GM12878 (cell line): ENCODE data around the gene DDRGK1. TPM values are rescaled to one million over a fixed set of nuclear protein-coding genes. Genes with fewer than 3 reads are reported as not detected.

Experiments
- BACH1 ChIP-seq: fragments of 450-650 bp; IDR thresholded peaks from 2 replicates; pipeline ENCODE4 v1.6.1; 2017; ENCODE audit warnings: mild to moderate bottlenecking, borderline replicate concordance
- BCL3 ChIP-seq: IDR thresholded peaks from 2 replicates; pipeline ENCODE4 v1.6.1; 2011; ENCODE audit warnings: borderline replicate concordance, low read depth, mild to moderate bottlenecking, moderate library complexity, low read length; ENCODE audit not compliant: insufficient read depth, poor library complexity, severe bottlenecking
- CEBPB ChIP-seq, 2 experiments: fragments of 150-350 bp in 1 of 2; IDR thresholded peaks; 2 replicates each; pipeline ENCODE4 v1.6.1; 2012 to 2014; ENCODE audit warnings: low read depth in 2 of 2, low read length in 2 of 2, borderline replicate concordance in 1 of 2, inconsistent platforms in 1 of 2
- CHD4 ChIP-seq: fragments of 200-600 bp; sonication (generic); IDR thresholded peaks from 2 replicates; pipeline ENCODE4 v1.6.1; 2016; ENCODE audit warnings: mild to moderate bottlenecking
- CREM ChIP-seq: IDR thresholded peaks from 2 replicates; pipeline ENCODE4 v1.6.1; 2014; ENCODE audit warnings: antibody characterized with exemption, low read depth
- CUX1 ChIP-seq: IDR thresholded peaks from 2 replicates; pipeline ENCODE4 v1.6.1; 2012; ENCODE audit warnings: improper control_type of control experiment, low read depth, low read length; ENCODE audit not compliant: insufficient replicate concordance
- LARP7 ChIP-seq: fragments of 450-650 bp; IDR thresholded peaks from 2 replicates; pipeline ENCODE4 v1.6.1; 2017; ENCODE audit warnings: mild to moderate bottlenecking
- MEF2B ChIP-seq: fragments of 450-650 bp; IDR thresholded peaks from 2 replicates; pipeline ENCODE4 v1.6.1; 2018; ENCODE audit warnings: mild to moderate bottlenecking, moderate library complexity; ENCODE audit not compliant: partially characterized antibody, poor library complexity, severe bottlenecking
- MYC ChIP-seq: IDR thresholded peaks from 2 replicates; pipeline ENCODE4 v1.6.1; 2011; ENCODE audit warnings: mild to moderate bottlenecking, low read length, moderate library complexity, inconsistent platforms; ENCODE audit not compliant: insufficient read depth, insufficient replicate concordance, insufficient read length, severe bottlenecking
- NKRF ChIP-seq: fragments of 450-650 bp; conservative IDR thresholded peaks from 2 replicates; pipeline ENCODE4 v1.6.1; 2017; ENCODE audit warnings: mild to moderate bottlenecking, moderate library complexity
- NRF1 ChIP-seq: conservative IDR thresholded peaks from 2 replicates; pipeline ENCODE4 v1.6.1; 2011; ENCODE audit warnings: mild to moderate bottlenecking, low read depth, low read length, improper control_type of control experiment
- RAD51 ChIP-seq: fragments of 450-650 bp; IDR thresholded peaks from 2 replicates; pipeline ENCODE4 v1.6.1; 2016; ENCODE audit warnings: moderate library complexity, mild to moderate bottlenecking, inconsistent platforms
- RB1 ChIP-seq: fragments of 450-650 bp; formaldehyde crosslinking; IDR thresholded peaks from 2 replicates; pipeline ENCODE4 v1.6.1; 2017; ENCODE audit warnings: mild to moderate bottlenecking, borderline replicate concordance
- SIX5 ChIP-seq: IDR thresholded peaks from 2 replicates; pipeline ENCODE4 v1.6.1; 2011; ENCODE audit warnings: mild to moderate bottlenecking, low read depth, low read length, moderate library complexity; ENCODE audit not compliant: severe bottlenecking
- ZNF217 ChIP-seq: fragments of 450-650 bp; IDR thresholded peaks from 2 replicates; pipeline ENCODE4 v1.6.1; 2017; ENCODE audit warnings: antibody characterized with exemption, mild to moderate bottlenecking
- ZNF592 ChIP-seq: fragments of 450-650 bp; IDR thresholded peaks from 2 replicates; pipeline ENCODE4 v1.6.1; 2017; ENCODE audit warnings: mild to moderate bottlenecking, moderate library complexity
- polyA plus RNA-seq, 11 experiments: library from polyadenylated mRNA; depleted of rRNA in 4 of 11; unstranded in 6 of 11; stranded (reverse) in 5 of 11; fragments of >200 nt; fragmentation: Nextera tagmentation in 4 of 11; fragmentation: Illumina TruSeq in 1 of 11; extraction: Ambion mirVana in 4 of 11; extraction: Trizol in 1 of 11; gene quantifications; 1 replicate in 1 of 11; 2 replicates in 10 of 11; pipeline versions ENCODE4 v1.2.1 to v1.2.3, GENCODE V29; 2011 to 2016; ENCODE audit warnings: inconsistent platforms in 2 of 11, missing spikeins in 2 of 11, low read depth in 1 of 11
- total RNA-seq, 4 experiments: library from RNA; depleted of rRNA in 3 of 4; stranded (reverse); fragments of >200 nt in 3 of 4; fragmentation: Illumina TruSeq in 1 of 4; extraction: Trizol in 1 of 4; gene quantifications; 2 replicates each; pipeline versions ENCODE4 v1.2.1 to v1.2.3, GENCODE V29; 2013 to 2021

The DDRGK1 gene
- total and polyA plus RNA-seq, 10 of the 15 experiments (the other 5 are each of a cell fraction or from before 2014, with no cell fraction given): 4.0 to 55.2 (median 39.7) TPM

GRCh38 chr20:3204124-3204794 is at the start of gene DDRGK1 (continued):
- no peak for TF ChIP-seq CUX1
- TF ChIP-seq NKRF: no peak; the same call in none of the 2 replicates
- TF ChIP-seq RB1: no peak; the same call in 1 of the 2 replicates
- TF ChIP-seq BACH1: peak; percentile 27; the same call in 1 of the 2 replicates
- TF ChIP-seq CREM: no peak; the same call in 1 of the 2 replicates
- no peak for TF ChIP-seq ZNF592
- TF ChIP-seq LARP7: no peak; the same call in 1 of the 2 replicates
- no peak for TF ChIP-seq SIX5
- no peak for TF ChIP-seq CHD4
- peak in 1 of 2 experiments; percentile 82; a peak in 1 of 4 replicates for TF ChIP-seq CEBPB (IDR thresholded peaks at IDR 0.05; ENCODE audit: borderline replicate concordance in 1 of 2, low read depth in 2 of 2, low read length in 2 of 2)
- TF ChIP-seq BCL3: no peak
- TF ChIP-seq NRF1: peak; percentile 97
- TF ChIP-seq RAD51: no peak
- no peak for TF ChIP-seq ZNF217
- no peak for TF ChIP-seq MEF2B
- no peak for TF ChIP-seq MYC
